Upper lobe of left lung (tissue), 6 donors: Measurements from ENCODE around the gene GLIS1. TPM values are rescaled to one million over a fixed set of nuclear protein-coding genes. Genes with fewer than 3 reads are reported as not detected.

Experiments
- ATAC-seq, 2 donors: fragments of 200-7000 bp; cut with Tn5 transposase; one replicate each; pipeline ENCODE4 v1.9.1; 2022; ENCODE audit warnings: mild to moderate bottlenecking in 2 of 2, moderate library complexity in 2 of 2; ENCODE audit not compliant: low FRiP score in 2 of 2
- DNase-seq, 2 donors: peaks; one replicate each; pipeline ENCODE4 v3.0.0-alpha.2; 2019 to 2020
- H3K27ac ChIP-seq, 4 donors: fragments of 200-600 bp; sonication (generic); one replicate each; pipeline ENCODE4 v1.5.1; 2016 to 2019
- H3K27me3 ChIP-seq, 4 donors: fragments of 200-600 bp; sonication (generic); one replicate each; pipeline ENCODE4 v1.5.1; 2017 to 2019
- H3K36me3 ChIP-seq, 4 donors: fragments of 200-600 bp; sonication (generic); one replicate each; pipeline ENCODE4 v1.5.1; 2016 to 2019
- H3K4me1 ChIP-seq, 4 donors: fragments of 200-600 bp; sonication (generic); one replicate each; pipeline ENCODE4 v1.5.1; 2018 to 2019
- H3K4me3 ChIP-seq, 4 donors: fragments of 200-600 bp; sonication (generic); one replicate each; pipeline ENCODE4 v1.5.1; 2017 to 2019; ENCODE audit warnings: mild to moderate bottlenecking in 2 of 4, moderate library complexity in 1 of 4
- H3K9me3 ChIP-seq, 4 donors: fragments of 200-600 bp; sonication (generic); one replicate each; pipeline ENCODE4 v1.5.1; 2018 to 2019
- CTCF ChIP-seq, 6 experiments: fragments of 450-650 bp in 4 of 6; fragments of 200-600 bp in 2 of 6; sonication (generic) in 2 of 6; IDR thresholded peaks; one replicate each; pipeline ENCODE4 v1.5.1; 2016 to 2019; ENCODE audit warnings: antibody characterized with exemption in 6 of 6
- EP300 ChIP-seq, 4 donors: sonication (generic); formaldehyde crosslinking; IDR thresholded peaks; one replicate each; pipeline ENCODE4 v1.5.1; 2017; ENCODE audit warnings: antibody characterized with exemption in 4 of 4, control low read depth in 2 of 4
- POLR2A ChIP-seq, 4 donors: fragments of 450-650 bp; IDR thresholded peaks; one replicate each; pipeline ENCODE4 v1.5.1; 2016 to 2017; ENCODE audit warnings: antibody characterized with exemption in 4 of 4, mild to moderate bottlenecking in 2 of 4
- POLR2AphosphoS5 ChIP-seq, 2 donors: sonication (generic); formaldehyde crosslinking; IDR thresholded peaks; one replicate each; pipeline ENCODE4 v1.5.1; 2017; ENCODE audit warnings: antibody characterized with exemption in 2 of 2
- WGBS, 2 donors: methylation state at CpG; one replicate each; pipeline ENCODE4 v1.1.5; 2017 to 2018; 5-methylcytosine and 5-hydroxymethylcytosine counted together
- total RNA-seq, 6 donors: library from RNA; depleted of rRNA in 4 of 6; stranded (reverse); fragments of >200 nt in 4 of 6; gene quantifications; one replicate each; pipeline versions ENCODE4 v1.1.0 to v1.2.1, GENCODE V29; 2016 to 2021
- donor health status: DM: no; HTN: no; CAD: no; lungs with moderate emphysema.
- donor health status: DM: no; HTN: yes; CAD: no; lungs with severe emphysema.

GLIS1 gene
- total RNA-seq, 6 donors from 2014 or later = 0.26 to 1.0 TPM; not detected in 4

GRCh38 chr1:53681351-53681976 is 57.5 kb downstream of the GLIS1 start:
- no peak overlapping the region for H3K4me3 ChIP-seq
- no peak for ATAC-seq
- H3K36me3 ChIP-seq = no peaks in the 10 kb centered on the region
- TF ChIP-seq POLR2A (IDR thresholded peaks at IDR 0.05) (no peak), POLR2AphosphoS5 (IDR thresholded peaks at IDR 0.05) (no peak), EP300 (IDR thresholded peaks at IDR 0.05) (no peak), CTCF (IDR thresholded peaks at IDR 0.05) (no peak)
- H3K9me3 ChIP-seq = no peaks in the 10 kb centered on the region
- no peak for DNase-seq
- WGBS, 2 donors = 52 to 60% methylated on average over 6 of the region's 6 CpGs
- peaks cover 0 to 15% (median 3%) of the 10 kb centered on the region in 4 donors for H3K4me1 ChIP-seq
- no peak overlapping the region for H3K27ac ChIP-seq
- H3K27me3 ChIP-seq = peaks cover 0 to 3% (median 0%) of the 10 kb centered on the region in 4 donors

GRCh38 chr1:53680868-53681267 is 58.1 kb downstream of the GLIS1 start:
- no peak overlapping the region for H3K4me3 ChIP-seq
- ATAC-seq (no peak), DNase-seq (no peak)
- peaks cover 0 to 11% (median 3%) of the 10 kb centered on the region in 4 donors for H3K4me1 ChIP-seq
- H3K27ac ChIP-seq = no peak overlapping the region
- TF ChIP-seq POLR2AphosphoS5 (IDR thresholded peaks at IDR 0.05) = no peak
- 90% methylated on average over 8 of the region's 8 CpGs; no CpG with 5 or more reads in 1 of the 2 donors for WGBS, 2 donors
- no peaks in the 10 kb centered on the region for H3K36me3 ChIP-seq
- H3K9me3 ChIP-seq = no peaks in the 10 kb centered on the region
- peaks cover 0 to 3% (median 0%) of the 10 kb centered on the region in 4 donors for H3K27me3 ChIP-seq

GRCh38 chr1:53678938-53679825 is 59.8 kb downstream of the GLIS1 start:
- H3K27ac ChIP-seq = no peak overlapping the region
- H3K9me3 ChIP-seq = no peaks in the 10 kb centered on the region
- TF ChIP-seq POLR2A (IDR thresholded peaks at IDR 0.05) = no peak
- TF ChIP-seq CTCF (IDR thresholded peaks at IDR 0.05) = no peak
- no peak for TF ChIP-seq POLR2AphosphoS5 (IDR thresholded peaks at IDR 0.05)
- no peak for TF ChIP-seq EP300 (IDR thresholded peaks at IDR 0.05)
- no peaks in the 10 kb centered on the region for H3K27me3 ChIP-seq
- ATAC-seq = no peak
- no peaks in the 10 kb centered on the region for H3K36me3 ChIP-seq
- H3K4me1 ChIP-seq = peaks cover 0 to 6% (median 0%) of the 10 kb centered on the region in 4 donors
- DNase-seq = no peak
- 71 to 73% methylated on average over 10 to 15 of the region's 15 CpGs for WGBS, 2 donors
- no peak overlapping the region for H3K4me3 ChIP-seq

GRCh38 chr1:53678507-53678906 is 60.5 kb downstream of the GLIS1 start:
- TF ChIP-seq POLR2AphosphoS5 (IDR thresholded peaks at IDR 0.05) (no peak), POLR2A (IDR thresholded peaks at IDR 0.05) (no peak), EP300 (IDR thresholded peaks at IDR 0.05) (no peak), CTCF (IDR thresholded peaks at IDR 0.05) (no peak)
- no peaks in the 10 kb centered on the region for H3K9me3 ChIP-seq
- no peak overlapping the region for H3K27ac ChIP-seq
- WGBS, 2 donors = 71 to 81% methylated on average over 1 to 4 of the region's 4 CpGs
- DNase-seq (no peak), ATAC-seq (no peak)
- H3K36me3 ChIP-seq = no peaks in the 10 kb centered on the region
- peaks cover 0 to 6% (median 0%) of the 10 kb centered on the region in 4 donors for H3K4me1 ChIP-seq
- H3K27me3 ChIP-seq = no peaks in the 10 kb centered on the region
- no peak overlapping the region for H3K4me3 ChIP-seq

GRCh38 chr1:53678046-53678445 is 60.9 kb downstream of the GLIS1 start:
- Histone ChIP-seq H3K4me1 (peaks cover 0 to 6% (median 0%) of the 10 kb centered on the region in 4 donors), H3K9me3 (no peaks in the 10 kb centered on the region), H3K36me3 (no peaks in the 10 kb centered on the region), H3K4me3 (no peak overlapping the region), H3K27ac (no peak overlapping the region), H3K27me3 (no peaks in the 10 kb centered on the region)
- WGBS, 2 donors = 84 to 94% methylated on average over 4 of the region's 8 CpGs
- TF ChIP-seq EP300 (IDR thresholded peaks at IDR 0.05) = no peak
- no peak for TF ChIP-seq POLR2AphosphoS5 (IDR thresholded peaks at IDR 0.05)
- TF ChIP-seq POLR2A (IDR thresholded peaks at IDR 0.05) = no peak
- TF ChIP-seq CTCF (IDR thresholded peaks at IDR 0.05) = no peak
- DNase-seq = no peak
- no peak for ATAC-seq
